HG02798 (cell line): Measurements from ENCODE around the gene GAB4.
"Not testable (repeated sequence)": the region's sequence is repeated elsewhere in the genome, so short reads cannot be mapped to it uniquely, and the experiment has no call there.

Experiments
- ATAC-seq: cut with Tn5 transposase; IDR thresholded peaks from one replicate; pipeline ENCODE4 v1.9.1; 2021; ENCODE audit warnings: mild to moderate bottlenecking; ENCODE audit not compliant: unreplicated experiment, poor library complexity

The GAB4 gene

GRCh38 chr22:17007852-17008731, at the start of gene GAB4:
Gene GAB4 (minus strand): TSS chr22:17008222. CDS start chr22:17008114, 108 bp downstream.
- no peak for ATAC-seq

GRCh38 chr22:17056807-17057206, 48.8 kb upstream of the GAB4 start:
- no peak for ATAC-seq

GRCh38 chr22:17056058-17056457, 48.0 kb upstream of the GAB4 start:
- ATAC-seq, result no peak

- ATAC-seq, result no peak
Measured at GRCh38 chr22:17047656-17048055, 39.6 kb upstream of the GAB4 start.

- ATAC-seq, result no peak
Measured at GRCh38 chr22:17046566-17047348, 38.7 kb upstream of the GAB4 start.

- ATAC-seq, result no peak
Measured at GRCh38 chr22:17043521-17043920, 35.5 kb upstream of the GAB4 start.

GRCh38 chr22:17036842-17037711, 29.1 kb upstream of the GAB4 start:
- peak; percentile 84 for ATAC-seq

- ATAC-seq, result peak; percentile 30
Measured at GRCh38 chr22:17035976-17036841, 28.2 kb upstream of the GAB4 start.

- no peak for ATAC-seq
Measured at GRCh38 chr22:17035246-17035645, 27.2 kb upstream of the GAB4 start.

- not testable (repeated sequence) for ATAC-seq
Measured at GRCh38 chr22:17034532-17034931, 26.5 kb upstream of the GAB4 start.

- ATAC-seq, result not testable (repeated sequence)
Measured at GRCh38 chr22:17032277-17032676, 24.3 kb upstream of the GAB4 start.

GRCh38 chr22:17024380-17024779, 16.4 kb upstream of the GAB4 start:
- ATAC-seq, result not testable (repeated sequence)

GRCh38 chr22:17015552-17015951, 7.5 kb upstream of the GAB4 start:
- ATAC-seq, result not testable (repeated sequence)

- not testable (repeated sequence) for ATAC-seq
Measured at GRCh38 chr22:17014101-17014440, 6.0 kb upstream of the GAB4 start.

- ATAC-seq, result no peak
Measured at GRCh38 chr22:17013396-17014100, 5.5 kb upstream of the GAB4 start.

- no peak for ATAC-seq
Measured at GRCh38 chr22:17012267-17012666, 4.2 kb upstream of the GAB4 start.

GRCh38 chr22:17009640-17010291, 1.7 kb upstream of the GAB4 start:
- no peak for ATAC-seq

GRCh38 chr22:17007257-17007656, 765 bp downstream of the GAB4 start:
- ATAC-seq, result no peak
